ENCODE results near the gene MYO3B. TPM values are rescaled to one million over a fixed set of nuclear protein-coding genes. Genes with fewer than 3 reads are reported as not detected.

Gene MYO3B
- total RNA-seq, 1 experiment from 2014 or later = 0.63 TPM

GRCh38 chr2:170276056-170276455 lies 98.1 kb downstream of the MYO3B start:
- Histone ChIP-seq H3T11ph (ENCODE audit: low read length) (no peak overlapping the region), H3K79me1 (ENCODE audit: insufficient read depth, low read depth, low read length, poor library complexity, severe bottlenecking) (no peaks in the 10 kb centered on the region), H3K18ac (ENCODE audit: insufficient read length, low read depth, low read length) (no peak overlapping the region), H3K4ac (ENCODE audit: low read depth, low read length) (no peak overlapping the region), H2AK5ac (ENCODE audit: insufficient read length, low read length) (no peak overlapping the region), H4K5ac (ENCODE audit: insufficient read length, low read depth, low read length) (no peak overlapping the region), H4K8ac (replicated peaks; ENCODE audit: insufficient read length, low read depth, low read length) (no peak overlapping the region), H4K20me1 (ENCODE audit: control insufficient read depth, insufficient read depth, insufficient read length) (no peaks in the 10 kb centered on the region), H3K27me3 (ENCODE audit: insufficient read depth, low read length) (no peaks in the 10 kb centered on the region), H3K23me2 (ENCODE audit: insufficient read length, low read depth, low read length, poor library complexity, severe bottlenecking) (no peaks in the 10 kb centered on the region), H3K4me2 (ENCODE audit: insufficient read depth, insufficient read length, low read length) (no peak overlapping the region), H3K27ac (ENCODE audit: insufficient read length, low read depth, low read length) (no peak overlapping the region), H2BK20ac (ENCODE audit: low read depth, low read length, poor library complexity, severe bottlenecking) (no peak overlapping the region), H3K23ac (ENCODE audit: insufficient read length, low read depth, low read length) (no peak overlapping the region), H2BK120ac (ENCODE audit: low read depth, low read length, poor library complexity, severe bottlenecking) (no peak overlapping the region), H3K14ac (ENCODE audit: insufficient read depth, low read length) (no peak overlapping the region), H3K56ac (ENCODE audit: insufficient read length, low read depth, low read length) (no peak overlapping the region), H4K91ac (ENCODE audit: insufficient read length, low read depth, low read length) (no peak overlapping the region), H2BK5ac (ENCODE audit: insufficient read length, low read length) (no peak overlapping the region), H3K4me1 (ENCODE audit: insufficient read depth, low read length) (no peaks in the 10 kb centered on the region), H2BK12ac (ENCODE audit: insufficient read length, low read depth, low read length) (no peak overlapping the region), H3K79me2 (ENCODE audit: insufficient read depth, low read length) (no peaks in the 10 kb centered on the region), H3K9ac (ENCODE audit: extremely low read depth, insufficient read length, low read length) (no peak overlapping the region), H2AFZ (ENCODE audit: low read length) (no peak overlapping the region), H2BK15ac (ENCODE audit: low read depth, low read length) (no peak overlapping the region), H3K9me3 (ENCODE audit: control insufficient read depth, low read depth, low read length) (no peaks in the 10 kb centered on the region)
- Mint-ChIP-seq H3K9me3 (peaks cover 0 to 5% of the 10 kb centered on the region in 2 experiments; a peak in 1 of 5 replicates), H3K4me3 (no peak overlapping the region), H3K36me3 (ENCODE audit: insufficient read depth in 1 of 3, low read depth in 3 of 3) (no peaks in the 10 kb centered on the region), H3K4me1 (peaks cover 8 to 9% of the 10 kb centered on the region in 2 experiments; a peak in 3 of 4 replicates), H3K27ac (no peak overlapping the region), H3K27me3 (ENCODE audit: low read depth) (peaks cover 1% of the 10 kb centered on the region; the same call in 1 of the 2 replicates)
- TF ChIP-seq CTCF (conservative IDR thresholded peaks at IDR 0.05) = no peak
- no CpG with 5 or more reads among the region's 3 CpGs for WGBS (ENCODE audit: extremely low coverage, insufficient read length, low lambda C conversion rate)
- no peak for DNase-seq

All from H9 (cell line).